EH (cell line): ENCODE results near the gene CCNA1.
A peak's percentile ranks its signal among the peaks of the same experiment; 100 is the strongest.

Source experiments
- DNase-seq: peaks from one replicate; pipeline ENCODE4 v3.0.0-alpha.2; 2015; ENCODE audit warnings: low read depth

CCNA1 gene

DNA sequence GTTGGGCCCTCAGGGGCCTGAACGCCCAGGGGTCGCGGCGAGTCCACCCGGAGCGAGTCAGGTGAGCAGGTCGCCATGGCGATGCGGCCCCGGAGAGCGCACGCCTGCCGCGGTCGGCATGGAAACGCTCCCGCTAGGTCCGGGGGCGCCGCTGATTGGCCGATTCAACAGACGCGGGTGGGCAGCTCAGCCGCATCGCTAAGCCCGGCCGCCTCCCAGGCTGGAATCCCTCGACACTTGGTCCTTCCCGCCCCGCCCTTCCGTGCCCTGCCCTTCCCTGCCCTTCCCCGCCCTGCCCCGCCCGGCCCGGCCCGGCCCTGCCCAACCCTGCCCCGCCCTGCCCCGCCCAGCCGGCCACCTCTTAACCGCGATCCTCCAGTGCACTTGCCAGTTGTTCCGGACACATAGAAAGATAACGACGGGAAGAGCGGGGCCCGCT is at the start of gene CCNA1:
CCNA1 (plus strand) TSS at position 390 of the 439 bp plus-strand sequence. CDS start 562 bp downstream, outside the sequence.
- DNase-seq = peak; percentile 8

DNA sequence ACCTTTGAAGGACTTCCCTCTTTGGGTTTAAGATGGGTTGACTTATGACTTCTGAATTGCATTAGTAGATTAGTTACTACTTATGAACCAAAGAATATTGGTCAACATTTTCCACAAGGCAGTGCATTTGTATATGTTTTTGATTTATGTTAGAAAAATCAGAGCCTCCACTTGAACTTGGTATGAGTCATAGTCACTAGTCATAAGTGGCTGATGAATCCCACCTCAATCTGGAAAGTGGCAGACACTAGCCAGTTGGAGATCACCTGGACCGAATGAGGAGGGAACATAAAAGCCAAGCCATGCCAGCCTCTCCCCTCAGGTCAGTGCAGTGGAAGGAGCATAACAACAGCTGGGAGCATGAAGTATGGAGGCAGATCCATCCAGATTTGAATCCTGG is 46.8 kb upstream of the CCNA1 start:
- no peak for DNase-seq

DNA sequence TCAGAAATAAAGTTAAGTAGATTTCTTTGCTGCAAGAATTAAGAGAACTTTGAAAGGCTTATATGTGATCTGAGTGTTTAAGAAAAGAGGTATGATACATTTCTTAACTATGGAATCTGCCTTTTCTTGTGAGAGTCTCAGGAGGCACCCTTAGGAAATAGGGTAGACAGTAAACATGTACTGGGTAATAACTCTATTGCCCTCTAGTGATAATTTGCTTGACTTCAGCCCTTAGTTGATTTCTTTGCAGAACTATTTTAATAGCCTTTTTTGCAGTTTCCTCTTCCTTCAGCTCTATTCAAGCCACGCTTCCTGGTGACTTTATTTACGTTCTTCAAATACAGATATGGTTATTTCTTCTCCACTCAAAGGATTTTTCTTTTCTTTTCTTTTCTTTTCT is 37.0 kb upstream of the CCNA1 start:
- peak; percentile 65 for DNase-seq

GRCh38 chr13:36405151-36405550 is 27.1 kb upstream of the CCNA1 start:
- no peak for DNase-seq

DNA sequence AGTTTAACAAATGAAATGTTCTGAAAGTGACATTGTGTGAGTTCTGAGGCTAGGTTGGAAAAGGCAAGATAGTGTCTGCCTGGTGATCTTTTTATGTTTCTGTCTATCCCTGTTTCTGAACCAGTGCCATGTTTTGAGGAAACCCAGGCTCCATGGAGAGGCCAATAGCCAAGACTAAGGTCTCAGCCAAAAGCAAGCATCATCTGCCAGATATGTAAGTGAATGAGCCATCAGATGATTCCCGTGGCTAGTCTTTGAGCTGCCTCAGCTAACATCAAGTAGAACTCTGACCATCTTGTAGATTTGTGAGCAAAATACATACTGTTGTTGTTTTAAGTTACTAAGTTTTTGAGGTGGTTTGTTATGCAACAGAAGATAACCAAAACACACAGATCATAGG is 19.6 kb upstream of the CCNA1 start:
- DNase-seq = no peak

GRCh38 chr13:36413161-36413560 is 19.1 kb upstream of the CCNA1 start:
- DNase-seq = no peak

- DNase-seq = no peak
These were observed 17.8 kb upstream of the CCNA1 start for GRCh38 chr13:36414461-36414860.

- no peak for DNase-seq
These were observed 15.0 kb upstream of the CCNA1 start for GRCh38 chr13:36417331-36417730.

DNA sequence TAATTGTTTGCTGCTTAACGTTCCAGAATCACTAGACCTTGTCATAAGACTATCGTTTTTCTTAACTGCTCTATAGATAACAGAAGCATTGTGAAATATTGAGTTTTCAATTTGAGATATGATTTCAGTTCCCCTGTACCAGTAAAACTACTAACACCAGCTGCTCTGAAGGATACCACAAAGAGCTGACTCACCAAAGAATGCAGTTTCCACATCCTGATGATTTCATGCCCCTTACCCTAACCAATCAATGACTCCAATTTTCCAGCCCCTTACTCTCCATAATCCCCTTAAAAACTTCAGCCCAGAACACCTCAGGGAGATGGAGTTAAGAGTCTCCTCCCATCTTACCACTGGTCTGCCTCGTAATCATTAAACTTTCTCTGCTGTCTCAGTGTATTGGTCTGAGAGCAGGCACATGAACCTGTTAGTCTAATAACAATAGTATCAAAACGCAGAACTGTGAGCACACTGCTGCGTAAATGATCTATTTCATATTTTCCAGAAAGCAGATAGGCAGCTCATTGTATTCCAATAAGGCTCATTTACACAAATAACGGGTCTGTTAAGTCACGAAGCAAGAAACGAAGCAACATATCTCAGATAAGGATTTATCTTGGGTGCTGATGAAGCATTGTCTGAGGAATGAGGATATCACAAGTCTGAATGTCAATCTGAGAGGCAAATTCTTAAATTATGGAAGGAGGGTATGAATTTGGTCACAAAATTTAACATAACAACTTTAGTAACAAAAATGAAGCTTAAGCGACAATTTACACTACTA is 14.1 kb upstream of the CCNA1 start:
- DNase-seq = peak; percentile 37

GRCh38 chr13:36420437-36420891 is 11.8 kb upstream of the CCNA1 start:
- peak; percentile 66 for DNase-seq

GRCh38 chr13:36421447-36421846 is 10.8 kb upstream of the CCNA1 start:
- DNase-seq = no peak

DNA sequence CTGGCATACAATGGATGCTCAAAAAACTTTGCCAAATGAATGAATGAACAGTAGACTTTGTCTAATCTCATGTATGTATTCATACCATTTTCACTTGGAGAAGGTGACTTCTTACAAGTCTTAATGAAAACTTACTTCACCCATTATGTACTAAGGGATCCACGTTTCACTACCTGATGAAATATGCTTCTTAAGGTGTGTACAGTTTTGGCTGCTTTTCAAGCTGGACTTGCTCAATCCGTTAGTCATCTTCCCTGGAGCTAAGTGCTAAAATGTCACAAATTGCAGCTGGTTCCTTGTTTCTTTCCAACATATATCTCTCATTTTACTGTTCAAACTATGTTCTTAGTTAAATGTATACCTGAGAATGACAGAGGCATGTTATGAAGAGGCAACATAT is 4.2 kb upstream of the CCNA1 start:
- no peak for DNase-seq

DNA sequence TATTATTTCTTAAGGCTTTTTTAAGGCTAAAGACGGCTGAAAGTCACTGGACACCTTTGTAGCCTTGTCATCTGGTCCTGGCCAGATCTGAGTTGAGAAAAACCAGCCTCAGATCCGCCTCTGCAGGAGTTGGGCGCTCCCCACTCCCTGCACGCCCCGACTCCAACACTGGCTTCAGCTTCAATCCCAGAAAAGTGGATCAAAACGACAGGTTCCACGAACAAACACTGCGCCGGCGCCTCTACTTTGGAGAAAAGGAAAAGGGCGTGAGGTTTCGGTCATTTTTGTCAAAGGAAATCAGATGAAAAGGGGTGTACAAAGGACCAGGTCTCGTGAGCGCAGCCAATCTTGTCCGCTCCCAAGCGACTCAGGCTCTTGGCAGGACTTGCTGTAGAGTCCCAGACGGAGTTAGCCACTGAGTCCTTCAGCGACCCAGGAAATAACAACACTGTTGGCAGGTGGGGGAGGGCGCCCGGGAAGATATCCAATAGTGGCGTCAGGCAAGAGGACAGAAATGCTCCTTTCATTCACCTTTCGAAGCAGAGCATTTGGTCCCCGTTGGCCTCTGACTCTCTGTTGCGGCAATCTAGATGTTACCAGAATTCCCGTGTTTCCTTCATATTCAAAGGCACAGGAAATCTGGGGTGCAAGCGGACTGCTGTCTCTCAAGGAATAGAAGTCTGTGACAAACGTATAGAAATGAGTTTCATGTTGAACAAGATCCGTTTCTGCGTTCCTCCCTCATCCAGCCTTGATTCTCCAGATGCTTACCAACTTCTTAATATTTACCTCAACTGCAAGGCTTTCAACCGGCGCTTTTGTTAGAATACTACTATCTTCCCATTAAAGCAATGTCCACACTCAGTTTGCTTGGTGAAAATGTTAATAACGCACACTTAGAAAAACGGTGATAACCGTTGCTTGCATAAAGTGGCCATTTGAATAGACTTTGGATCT is 1.8 kb upstream of the CCNA1 start:
- DNase-seq = peak; percentile 44

- DNase-seq = no peak
These were observed 840 bp upstream of the CCNA1 start for GRCh38 chr13:36431204-36432105.

- DNase-seq = no peak
These were observed 4.5 kb downstream of the CCNA1 start for GRCh38 chr13:36436811-36437210.

GRCh38 chr13:36438594-36439483 is 6.5 kb downstream of the CCNA1 start:
- no peak for DNase-seq

GRCh38 chr13:36445278-36445677 is 13.0 kb downstream of the CCNA1 start:
- DNase-seq = no peak

DNA sequence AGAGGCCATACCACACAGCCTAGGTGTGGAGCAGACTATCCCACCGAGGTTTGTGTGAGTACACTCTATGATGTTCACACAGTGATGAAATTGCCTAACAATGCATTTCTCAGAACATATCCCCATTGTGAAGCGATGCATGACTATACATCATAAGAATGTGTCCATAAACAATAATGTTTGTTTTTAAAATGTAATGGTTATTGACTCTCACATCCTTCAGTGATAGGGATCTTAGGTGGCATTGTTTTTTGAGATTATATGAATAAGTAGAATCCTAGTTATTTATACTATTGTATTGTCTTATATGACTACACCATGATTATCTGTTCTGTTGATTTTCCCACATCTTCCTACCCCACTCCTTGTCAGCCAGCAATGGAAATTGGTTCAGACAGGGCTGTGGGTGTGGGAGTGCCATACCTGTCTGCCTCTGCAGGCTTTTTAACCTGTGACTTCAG is 13.6 kb downstream of the CCNA1 start:
- DNase-seq = no peak

GRCh38 chr13:36447501-36447900 is 15.2 kb downstream of the CCNA1 start:
- no peak for DNase-seq

DNA sequence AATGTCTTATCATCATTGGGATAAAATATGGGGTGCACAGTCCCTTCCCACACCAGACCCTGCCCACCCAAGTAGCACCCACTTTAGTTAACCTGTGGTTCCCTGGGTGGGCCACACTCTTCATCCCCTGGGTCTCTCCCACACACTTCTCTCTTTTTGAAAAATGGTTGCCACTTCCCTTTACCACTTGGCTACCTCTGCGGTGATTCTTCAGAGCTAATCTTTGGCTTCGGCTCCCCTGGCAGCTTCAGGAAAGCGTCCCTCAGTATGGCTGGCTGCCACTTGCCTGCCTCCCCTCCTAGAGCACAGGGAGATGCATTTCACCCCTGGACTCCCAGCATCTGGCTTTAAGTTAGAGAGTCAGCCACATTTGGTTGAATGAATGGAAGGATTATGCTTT is 18.2 kb downstream of the CCNA1 start:
- DNase-seq = no peak

DNA sequence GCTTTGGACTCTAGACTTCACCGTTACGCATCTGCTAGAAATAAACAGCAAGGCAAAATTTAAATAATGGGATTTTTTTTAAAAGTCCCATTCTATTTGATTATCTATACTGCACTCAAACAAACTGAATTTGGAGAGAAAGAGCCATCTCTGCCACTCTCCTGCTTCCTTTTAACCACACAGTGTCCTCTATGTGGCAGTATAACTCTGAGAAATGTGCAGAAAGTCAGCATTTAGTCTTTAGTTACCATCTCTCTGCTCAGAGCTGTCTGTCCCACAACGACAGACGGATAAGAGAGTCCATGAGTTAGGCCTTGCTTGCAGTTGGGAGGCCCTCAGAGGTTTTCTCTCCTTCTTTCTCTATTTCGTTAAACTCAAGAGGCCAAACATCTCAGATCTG is 21.2 kb downstream of the CCNA1 start:
- peak; percentile 20 for DNase-seq
